Mesenchymal stem cell (in vitro differentiated cells and primary cell): ENCODE data around the gene MVB12A.

ENCODE experiments used
- DNase-seq: peaks from one replicate; pipeline ENCODE4 v3.0.0-alpha.2; 2013
- H2AFZ ChIP-seq: one replicate; pipeline ENCODE4 v1.6.1; 2013; ENCODE audit warnings: low read depth, mild to moderate bottlenecking, control low read depth, inconsistent platforms, low read length, moderate library complexity
- H2AK5ac ChIP-seq: 2 replicates; pipeline ENCODE4 v1.6.1; 2013; ENCODE audit warnings: low read length, moderate library complexity, mild to moderate bottlenecking, inconsistent platforms; ENCODE audit not compliant: severe bottlenecking
- H2BK120ac ChIP-seq: one replicate; pipeline ENCODE4 v1.6.1; 2013; ENCODE audit warnings: low read depth, mild to moderate bottlenecking, inconsistent platforms, low read length, moderate library complexity
- H2BK12ac ChIP-seq, 2 experiments: one replicate each; pipeline ENCODE4 v1.6.1; 2013; ENCODE audit warnings: inconsistent platforms in 2 of 2, low read length in 2 of 2, mild to moderate bottlenecking in 2 of 2, moderate library complexity in 2 of 2, control low read depth in 1 of 2
- H2BK15ac ChIP-seq: one replicate; pipeline ENCODE4 v1.6.1; 2013; ENCODE audit warnings: mild to moderate bottlenecking, low read depth, inconsistent platforms; ENCODE audit not compliant: poor library complexity, severe bottlenecking
- H2BK5ac ChIP-seq: 2 replicates; pipeline ENCODE4 v1.6.1; 2013; ENCODE audit warnings: low read depth, mild to moderate bottlenecking, low read length, control low read depth, inconsistent platforms; ENCODE audit not compliant: poor library complexity, severe bottlenecking
- H3K14ac ChIP-seq, 2 experiments: one replicate each; pipeline ENCODE4 v1.6.1; 2013; ENCODE audit warnings: inconsistent platforms in 2 of 2, low read length in 2 of 2, control low read depth in 1 of 2, mild to moderate bottlenecking in 1 of 2, moderate library complexity in 1 of 2
- H3K18ac ChIP-seq, 2 experiments: one replicate each; pipeline ENCODE4 v1.6.1; 2013; ENCODE audit warnings: inconsistent platforms in 2 of 2, low read length in 2 of 2, control low read depth in 1 of 2, low read depth in 1 of 2, mild to moderate bottlenecking in 1 of 2
- H3K23ac ChIP-seq, 2 experiments: one replicate each; pipeline ENCODE4 v1.6.1; 2013; ENCODE audit warnings: inconsistent platforms in 2 of 2, low read length in 2 of 2, mild to moderate bottlenecking in 2 of 2, moderate library complexity in 2 of 2, control low read depth in 1 of 2
- H3K27ac ChIP-seq: 2 replicates; pipeline ENCODE4 v1.5.1; 2013; ENCODE audit warnings: mild to moderate bottlenecking, moderate library complexity, low read length, control low read depth, inconsistent platforms; ENCODE audit not compliant: poor library complexity, severe bottlenecking
- H3K27me3 ChIP-seq, 2 experiments: 2 replicates each; pipeline versions ENCODE4 v1.6.1 to v1.7.0; 2013; ENCODE audit warnings: low read length in 2 of 2, mild to moderate bottlenecking in 2 of 2, moderate library complexity in 2 of 2, control low read depth in 1 of 2, inconsistent platforms in 1 of 2; ENCODE audit not compliant: control insufficient read depth in 1 of 2, insufficient read depth in 1 of 2
- H3K36me3 ChIP-seq, 2 experiments: 2 replicates each; pipeline versions ENCODE4 v1.6.1 to v1.7.0; 2013; ENCODE audit warnings: low read length in 2 of 2, control low read depth in 1 of 2, inconsistent platforms in 1 of 2, low read depth in 1 of 2, mild to moderate bottlenecking in 1 of 2; ENCODE audit not compliant: insufficient read depth in 2 of 2, control insufficient read depth in 1 of 2
- H3K4ac ChIP-seq, 2 experiments: one replicate each; pipeline ENCODE4 v1.6.1; 2013; ENCODE audit warnings: inconsistent platforms in 2 of 2, low read length in 2 of 2, mild to moderate bottlenecking in 2 of 2, moderate library complexity in 2 of 2, control low read depth in 1 of 2, low read depth in 1 of 2
- H3K4me1 ChIP-seq: 2 replicates; pipeline ENCODE4 v1.6.1; 2013; ENCODE audit warnings: low read depth, low read length, control low read depth; ENCODE audit not compliant: control insufficient read depth, insufficient read depth
- H3K4me2 ChIP-seq: 2 replicates; pipeline ENCODE4 v1.6.1; 2013; ENCODE audit warnings: low read length, mild to moderate bottlenecking, inconsistent platforms; ENCODE audit not compliant: poor library complexity, severe bottlenecking
- H3K4me3 ChIP-seq, 2 experiments: 2 replicates each; pipeline versions ENCODE4 v1.5.1 to v1.7.0; 2013; ENCODE audit warnings: low read length in 2 of 2, mild to moderate bottlenecking in 2 of 2, control low read depth in 1 of 2, low read depth in 1 of 2; ENCODE audit not compliant: insufficient read depth in 1 of 2
- H3K79me1 ChIP-seq: replicated peaks from 2 replicates; pipeline ENCODE4 v1.6.1; 2013; ENCODE audit warnings: mild to moderate bottlenecking, control low read depth, low read length, inconsistent platforms; ENCODE audit not compliant: poor library complexity, severe bottlenecking
- H3K9ac ChIP-seq: 2 replicates; pipeline ENCODE4 v1.7.0; 2013; ENCODE audit warnings: mild to moderate bottlenecking, low read length, moderate library complexity
- H3K9me3 ChIP-seq: 2 replicates; pipeline ENCODE4 v1.7.0; 2013; ENCODE audit warnings: mild to moderate bottlenecking, low read length; ENCODE audit not compliant: control insufficient read depth
- H4K8ac ChIP-seq: one replicate; pipeline ENCODE4 v1.6.1; 2013; ENCODE audit warnings: inconsistent platforms, mild to moderate bottlenecking, low read length, moderate library complexity
- H4K91ac ChIP-seq: one replicate; pipeline ENCODE4 v1.6.1; 2013; ENCODE audit warnings: mild to moderate bottlenecking, low read length, inconsistent platforms
- WGBS: methylation state at CpG from one replicate; pipeline ENCODE4 v1.1.7; 2013; ENCODE audit warnings: mixed read lengths; 5-methylcytosine and 5-hydroxymethylcytosine counted together

Gene MVB12A

DNA sequence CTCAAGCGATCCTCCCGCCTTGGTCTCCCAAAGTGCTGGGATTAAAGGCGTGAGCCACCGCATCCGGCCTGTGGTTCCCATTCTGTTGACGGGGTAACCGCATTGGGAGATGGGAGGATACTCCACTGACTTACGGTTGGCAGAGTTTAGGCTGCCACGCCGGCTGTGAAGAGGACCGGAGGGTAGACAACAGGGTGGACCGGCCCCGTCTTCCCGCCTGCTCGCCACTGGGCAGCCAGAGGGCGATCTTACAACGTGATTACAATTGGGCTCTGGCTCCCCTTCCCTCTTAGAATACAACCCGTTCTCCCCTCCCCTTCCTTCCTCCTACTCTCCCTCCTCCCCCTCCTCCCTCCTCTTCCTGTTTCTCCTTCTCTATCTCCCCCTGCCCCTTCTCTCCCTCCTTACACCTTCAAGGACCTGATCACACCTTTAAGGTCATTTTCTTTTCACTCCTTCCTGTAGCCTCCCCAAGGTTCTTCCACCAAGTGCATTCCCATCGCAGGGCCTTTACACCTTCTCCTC is 24.9 kb upstream of the MVB12A start:
- Histone ChIP-seq H3K36me3 (no peaks in the 10 kb centered on the region), H3K4me3 (no peak overlapping the region), H2BK15ac (no peak overlapping the region), H3K4ac (peak overlapping the region in 1 of 2 experiments; percentile 67), H2BK5ac (no peak overlapping the region), H3K4me2 (no peak overlapping the region), H2AFZ (no peak overlapping the region), H4K8ac (peak overlapping the region; percentile 97), H3K9me3 (no peaks in the 10 kb centered on the region), H2AK5ac (no peak overlapping the region), H4K91ac (peak overlapping the region; percentile 59), H2BK120ac (no peak overlapping the region), H2BK12ac (peak overlapping the region in 1 of 2 experiments; percentile 86), H3K23ac (no peak overlapping the region), H3K27ac (no peak overlapping the region), H3K9ac (peak overlapping the region; percentile 32), H3K27me3 (peaks cover 8 to 23% of the 10 kb centered on the region in 2 experiments), H3K79me1 (no peaks in the 10 kb centered on the region), H3K14ac (no peak overlapping the region), H3K4me1 (peaks cover 10% of the 10 kb centered on the region), H3K18ac (peak overlapping the region; percentile 5 to 59)
- 21% methylated on average over 17 of the region's 19 CpGs for WGBS
- DNase-seq: peak; percentile 69

DNA sequence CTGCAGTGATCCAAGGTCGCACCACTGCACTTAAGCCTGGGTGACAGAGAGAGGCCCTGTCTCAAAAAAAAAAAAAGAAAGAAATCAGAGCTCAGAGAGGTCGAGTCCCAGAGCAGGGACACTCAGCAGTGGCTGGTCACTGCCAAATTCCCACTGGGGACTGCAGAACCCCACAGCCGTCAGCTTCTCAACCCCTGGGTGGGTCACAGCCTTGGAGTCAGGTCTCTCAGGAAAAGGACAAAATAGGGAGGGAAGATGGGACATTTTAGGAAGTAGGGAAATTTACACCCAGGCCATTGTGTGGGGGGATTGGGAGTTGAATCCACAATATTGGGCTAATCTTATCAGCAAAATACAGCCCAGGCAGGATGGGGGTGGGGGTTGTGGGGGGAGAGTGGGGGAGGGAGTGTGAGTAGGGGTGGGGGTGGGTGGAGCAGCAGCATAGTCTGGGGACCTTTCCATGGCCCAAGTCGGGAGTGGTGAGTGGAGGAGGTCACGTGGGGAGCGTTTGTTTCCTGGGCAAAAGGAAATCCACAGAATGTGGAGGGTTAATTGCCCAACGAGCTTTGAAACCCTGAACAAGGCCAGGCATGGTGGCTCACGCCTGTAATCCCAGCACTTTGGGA is 20.8 kb upstream of the MVB12A start:
- Histone ChIP-seq H2BK15ac (no peak overlapping the region), H3K79me1 (no peaks in the 10 kb centered on the region), H2AK5ac (no peak overlapping the region), H3K27ac (no peak overlapping the region), H4K8ac (no peak overlapping the region), H2BK5ac (no peak overlapping the region), H3K9ac (no peak overlapping the region), H3K4me2 (no peak overlapping the region), H3K4ac (no peak overlapping the region), H3K23ac (no peak overlapping the region), H3K4me1 (peaks cover 6% of the 10 kb centered on the region), H3K18ac (no peak overlapping the region), H2BK120ac (no peak overlapping the region), H3K36me3 (no peaks in the 10 kb centered on the region), H4K91ac (no peak overlapping the region), H3K27me3 (peaks cover 10 to 14% of the 10 kb centered on the region in 2 experiments), H3K9me3 (no peaks in the 10 kb centered on the region), H3K14ac (no peak overlapping the region), H2BK12ac (no peak overlapping the region), H3K4me3 (no peak overlapping the region), H2AFZ (no peak overlapping the region)
- DNase-seq: no peak
- WGBS: 77% methylated on average over 8 of the region's 8 CpGs

DNA sequence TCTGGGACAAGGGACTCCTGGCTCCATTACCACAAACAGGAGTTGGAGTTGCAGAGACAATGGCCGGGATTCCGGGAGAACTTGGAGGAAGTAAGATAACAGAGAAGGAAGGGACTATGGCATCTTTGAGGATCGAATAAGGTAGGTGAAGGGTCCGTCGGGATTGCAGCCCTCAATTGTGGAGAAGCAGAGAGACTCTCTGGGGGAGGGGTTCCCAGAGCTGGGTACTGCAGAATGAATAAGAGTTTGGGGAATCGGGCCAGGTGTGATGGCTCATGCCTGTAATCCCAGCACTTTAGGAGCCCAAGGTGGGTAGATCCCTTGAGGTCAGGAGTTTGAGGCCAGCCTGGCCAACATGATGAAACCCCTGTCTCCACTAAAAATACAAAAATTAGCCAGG is 18.2 kb upstream of the MVB12A start:
- Histone ChIP-seq H3K4me2 (no peak overlapping the region), H4K91ac (no peak overlapping the region), H3K4me3 (no peak overlapping the region), H3K4me1 (peaks cover 15% of the 10 kb centered on the region), H3K27me3 (peaks cover 6 to 15% of the 10 kb centered on the region in 2 experiments), H3K23ac (no peak overlapping the region), H2AK5ac (no peak overlapping the region), H2BK15ac (no peak overlapping the region), H3K14ac (no peak overlapping the region), H2AFZ (no peak overlapping the region), H3K4ac (no peak overlapping the region), H3K36me3 (no peaks in the 10 kb centered on the region), H2BK12ac (no peak overlapping the region), H3K18ac (no peak overlapping the region), H2BK120ac (no peak overlapping the region), H2BK5ac (no peak overlapping the region), H3K27ac (no peak overlapping the region), H4K8ac (no peak overlapping the region), H3K9me3 (no peaks in the 10 kb centered on the region), H3K79me1 (no peaks in the 10 kb centered on the region), H3K9ac (no peak overlapping the region)
- 96% methylated on average over 6 of the region's 6 CpGs for WGBS
- DNase-seq: no peak

DNA sequence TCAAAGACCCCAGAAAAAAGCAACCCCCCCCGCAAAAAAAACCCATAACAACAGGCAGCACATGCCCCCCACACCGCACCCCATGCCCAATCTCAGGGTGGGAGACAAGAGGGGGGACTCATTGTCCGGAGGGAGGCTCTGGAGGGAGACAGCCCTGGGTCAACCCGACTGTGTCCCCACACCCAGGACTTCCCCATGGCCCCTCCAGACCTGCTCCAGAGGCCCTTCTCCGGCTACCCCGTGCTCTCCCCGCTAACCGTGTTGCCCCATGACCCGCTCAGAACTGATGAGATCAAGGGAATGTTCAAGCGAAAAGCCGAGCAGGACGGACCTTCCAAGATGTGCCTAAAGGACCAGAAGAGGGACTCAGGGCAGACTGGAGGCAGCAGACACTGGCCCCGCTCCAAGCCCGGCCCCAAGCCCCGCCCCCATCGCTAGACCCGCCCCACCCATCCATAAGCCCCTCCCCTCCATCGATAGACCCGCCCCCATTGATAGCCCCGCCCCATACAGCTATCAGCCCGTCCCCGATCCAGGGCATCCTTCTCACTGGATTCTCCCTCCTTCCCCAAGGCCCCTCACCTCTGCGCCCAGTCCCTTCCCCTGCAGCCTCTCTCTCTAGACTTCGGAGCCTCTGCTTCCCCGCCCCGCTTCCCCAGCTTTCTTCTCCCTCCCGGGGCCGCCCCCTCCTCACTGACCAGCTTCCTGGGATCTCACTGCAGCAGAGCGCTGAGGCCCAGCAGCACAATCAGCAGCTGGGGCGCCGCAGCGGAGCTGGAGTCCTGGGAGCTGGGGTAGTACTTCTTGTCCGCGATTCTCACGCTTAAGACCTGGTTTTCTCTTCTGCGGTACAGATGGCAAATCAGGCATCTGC is 16.6 kb upstream of the MVB12A start:
- no peak overlapping the region for H2AK5ac ChIP-seq
- H3K27me3 ChIP-seq: peaks cover 6 to 15% of the 10 kb centered on the region in 2 experiments
- H4K8ac ChIP-seq: peak overlapping the region; percentile 71
- no peak overlapping the region for H2AFZ ChIP-seq
- peak overlapping the region; percentile 63 for H2BK15ac ChIP-seq
- H3K4me3 ChIP-seq: no peak overlapping the region
- H2BK120ac ChIP-seq: peak overlapping the region; percentile 81
- no peak overlapping the region for H3K4ac ChIP-seq
- H3K4me1 ChIP-seq: peaks cover 15% of the 10 kb centered on the region
- H2BK12ac ChIP-seq: peak overlapping the region in 1 of 2 experiments; percentile 32
- H3K9me3 ChIP-seq: no peaks in the 10 kb centered on the region
- peak; percentile 62 for DNase-seq
- no peak overlapping the region for H4K91ac ChIP-seq
- no peak overlapping the region for H2BK5ac ChIP-seq
- 26% methylated on average over 33 of the region's 36 CpGs for WGBS
- peak overlapping the region in 1 of 2 experiments; percentile 38 for H3K14ac ChIP-seq
- no peaks in the 10 kb centered on the region for H3K79me1 ChIP-seq
- peak overlapping the region; percentile 71 to 78 for H3K18ac ChIP-seq
- H3K36me3 ChIP-seq: no peaks in the 10 kb centered on the region
- no peak overlapping the region for H3K27ac ChIP-seq
- no peak overlapping the region for H3K9ac ChIP-seq
- H3K23ac ChIP-seq: no peak overlapping the region
- H3K4me2 ChIP-seq: no peak overlapping the region
